Kasumi-1 (cell line): ENCODE data around the gene OLA1.
A peak's percentile ranks its signal among the peaks of the same experiment; 100 is the strongest.

Experiments used
- DNase-seq, 2 experiments: peaks; one replicate each; lab custom pipeline; 2025; lab: John Stamatoyannopoulos, UW

OLA1 gene

GRCh38 chr2:174063492-174064092 lies 184.7 kb downstream of the OLA1 start:
- DNase-seq, result no peak

GRCh38 chr2:174062934-174063333 lies 185.4 kb downstream of the OLA1 start:
- no peak for DNase-seq

- no peak for DNase-seq
Observed at GRCh38 chr2:174059884-174060244, 188.5 kb downstream of the OLA1 start.

GRCh38 chr2:174059178-174059883 lies 189.0 kb downstream of the OLA1 start:
- peak; percentile 18 to 24 for DNase-seq

GRCh38 chr2:174058456-174058855 lies 189.9 kb downstream of the OLA1 start:
- DNase-seq, result no peak

GRCh38 chr2:174058026-174058425 lies 190.3 kb downstream of the OLA1 start:
- DNase-seq, result no peak

GRCh38 chr2:174054926-174055325 lies 193.4 kb downstream of the OLA1 start:
- no peak for DNase-seq

GRCh38 chr2:174053355-174054151 lies 194.8 kb downstream of the OLA1 start:
- DNase-seq, result no peak

GRCh38 chr2:174052584-174052976 lies 195.8 kb downstream of the OLA1 start:
- DNase-seq, result no peak

GRCh38 chr2:174051741-174052583 lies 196.4 kb downstream of the OLA1 start:
- DNase-seq, result no peak

- DNase-seq, result no peak
Observed at GRCh38 chr2:174051068-174051467, 197.3 kb downstream of the OLA1 start.

GRCh38 chr2:174049895-174050294 lies 198.4 kb downstream of the OLA1 start:
- DNase-seq, result no peak

GRCh38 chr2:174048243-174048642 lies 200.1 kb downstream of the OLA1 start:
- no peak for DNase-seq

- DNase-seq, result no peak
Observed at GRCh38 chr2:174047746-174048145, 200.6 kb downstream of the OLA1 start.

GRCh38 chr2:174046172-174046571 lies 202.2 kb downstream of the OLA1 start:
- no peak for DNase-seq

- no peak for DNase-seq
Observed at GRCh38 chr2:174044556-174044955, 203.8 kb downstream of the OLA1 start.

- DNase-seq, result no peak
Observed at GRCh38 chr2:174040417-174040701, 208.0 kb downstream of the OLA1 start.

GRCh38 chr2:174039551-174040416 lies 208.5 kb downstream of the OLA1 start:
- DNase-seq, result peak; percentile 100

GRCh38 chr2:174038462-174038861 lies 209.9 kb downstream of the OLA1 start:
- no peak for DNase-seq

- no peak for DNase-seq
Observed at GRCh38 chr2:174036825-174037224, 211.5 kb downstream of the OLA1 start.

- DNase-seq, result peak; percentile 17 to 31
Observed at GRCh38 chr2:174035981-174036742, 212.2 kb downstream of the OLA1 start.
